Fibroblast of the aortic adventitia (primary cell): Measurements from ENCODE around the gene PC. TPM values are rescaled to one million over a fixed set of nuclear protein-coding genes. Genes with fewer than 3 reads are reported as not detected.

Experiments
- DNase-seq: peaks from one replicate; pipeline ENCODE4 v3.0.0-alpha.2; 2010; ENCODE audit warnings: low read depth
- H3K4me3 ChIP-seq: 2 replicates; pipeline ENCODE4 v1.5.1; 2011; ENCODE audit warnings: low read depth, mild to moderate bottlenecking, control low read depth, low read length, moderate library complexity
- CTCF ChIP-seq: IDR thresholded peaks from 2 replicates; pipeline ENCODE4 v1.5.1; 2011; ENCODE audit warnings: mild to moderate bottlenecking, low read length, control low read depth, inconsistent platforms; ENCODE audit not compliant: insufficient read depth
- total RNA-seq: library from RNA; depleted of rRNA; stranded (reverse); fragments of >200 nt; gene quantifications from 2 replicates; pipeline ENCODE4 v1.2.3, GENCODE V29; 2012; ENCODE audit warnings: low replicate concordance

PC gene
- total RNA-seq, 1 donor: 12.7 TPM

- no peak overlapping the region for H3K4me3 ChIP-seq
- TF ChIP-seq CTCF: no peak
- no peak for DNase-seq
Measured at GRCh38 chr11:66881927-66882452, 76.2 kb downstream of the PC start.

- no peak for TF ChIP-seq CTCF
- H3K4me3 ChIP-seq: no peak overlapping the region
- DNase-seq: no peak
Measured at GRCh38 chr11:66881451-66881835, 76.7 kb downstream of the PC start.

GRCh38 chr11:66880496-66881450 lies 77.4 kb downstream of the PC start:
- TF ChIP-seq CTCF: no peak
- no peak for DNase-seq
- H3K4me3 ChIP-seq: no peak overlapping the region

GRCh38 chr11:66879999-66880398 lies 78.2 kb downstream of the PC start:
- no peak overlapping the region for H3K4me3 ChIP-seq
- DNase-seq: no peak
- TF ChIP-seq CTCF: no peak

- DNase-seq: no peak
- no peak for TF ChIP-seq CTCF
- no peak overlapping the region for H3K4me3 ChIP-seq
Measured at GRCh38 chr11:66879583-66879982, 78.6 kb downstream of the PC start.

- H3K4me3 ChIP-seq: no peak overlapping the region
- no peak for TF ChIP-seq CTCF
- DNase-seq: no peak
Measured at GRCh38 chr11:66879000-66879399, 79.2 kb downstream of the PC start.
